ENCODE measurements around the gene PPP1R3G. TPM values are rescaled to one million over a fixed set of nuclear protein-coding genes. Genes with fewer than 3 reads are reported as not detected.

Gene PPP1R3G
- total RNA-seq, 1 donor, result under 0.01 TPM

- no peak for DNase-seq (ENCODE audit: low read depth in 2 of 3, low spot score in 2 of 3)
These were observed 51.7 kb downstream of the PPP1R3G start for GRCh38 chr6:5136851-5137250.

Other genes with a start within 250 kb of the PPP1R3G start
- gene RPP40, start 81.3 kb upstream of the PPP1R3G start, total RNA-seq, result 5.9 TPM
- 21.3 TPM for gene LYRM4, start 175.6 kb downstream of the PPP1R3G start, total RNA-seq
- 47.1 TPM for gene FARS2, start 176.2 kb downstream of the PPP1R3G start, total RNA-seq